GM10248 (cell line): ENCODE data around the gene TLE1.

Experiments
- CTCF ChIA-PET: fragments of 300-600 bp; sonication (Branson Sonifier 250); formaldehyde crosslinking; extraction: SDS; loops from one replicate; lab custom pipeline; 2021; ENCODE audit warnings: antibody characterized with exemption; lab: Yijun Ruan, JAX
- POLR2A ChIA-PET: fragments of 350-650 bp; sonication (Branson Sonifier 250); formaldehyde crosslinking; extraction: SDS; loops from one replicate; lab custom pipeline; 2020; ENCODE audit warnings: antibody characterized with exemption; lab: Yijun Ruan, JAX
- DNase-seq: peaks from one replicate; pipeline ENCODE4 v3.0.0; 2012; ENCODE audit errors: extremely low spot score
- TF ChIP-seq, protein P1 (sequence below): IDR thresholded peaks from 2 replicates; pipeline ENCODE4 v1.5.1; 2012; ENCODE audit warnings: mild to moderate bottlenecking, low read depth; ENCODE audit errors: extremely low read depth, missing control alignments, control extremely low read depth

TLE1 gene

DNA sequence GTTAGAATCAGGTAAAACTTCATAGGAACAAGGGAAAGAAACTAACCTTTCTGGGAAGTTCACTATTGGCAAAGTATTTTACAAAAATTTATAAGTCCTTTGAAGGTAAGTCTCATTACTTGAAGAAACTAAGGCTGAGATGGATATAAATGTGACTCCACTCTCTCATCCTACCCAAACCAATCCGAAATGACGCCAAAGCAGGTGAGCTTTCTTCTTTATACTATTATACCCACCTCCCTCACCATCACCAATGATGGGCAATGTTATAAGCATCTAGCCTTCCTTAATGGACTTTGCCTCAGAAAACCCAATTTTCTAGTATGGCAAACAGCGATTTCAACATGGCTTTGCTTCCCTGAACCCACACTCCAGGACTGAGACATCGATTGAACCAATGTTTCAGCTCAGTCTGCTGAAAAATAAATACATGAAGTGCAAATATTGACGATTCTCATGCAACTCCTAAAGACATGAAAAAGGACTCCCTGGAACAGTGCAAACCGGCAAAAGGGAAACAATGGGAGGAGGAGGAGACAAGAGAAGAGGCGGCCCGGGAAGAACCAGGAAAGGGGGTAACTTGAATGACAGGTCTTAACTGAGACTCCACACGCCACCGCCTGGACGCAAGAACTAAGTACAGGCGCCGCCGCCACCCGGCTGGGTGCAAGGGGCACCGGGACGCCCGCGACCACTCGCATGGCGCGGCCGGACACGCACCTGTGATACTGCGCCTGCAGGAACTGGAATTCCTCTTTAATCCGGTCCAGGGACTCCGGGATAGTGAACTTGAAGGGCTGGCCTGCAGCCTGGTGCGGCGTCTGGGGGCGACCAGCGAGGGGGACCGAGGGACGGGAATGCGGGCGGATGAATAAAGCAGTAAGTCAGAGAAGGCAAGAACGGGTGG lies 2.5 kb downstream of the TLE1 start:
- peak; percentile 17 for DNase-seq
- TF ChIP-seq, protein P1, sequence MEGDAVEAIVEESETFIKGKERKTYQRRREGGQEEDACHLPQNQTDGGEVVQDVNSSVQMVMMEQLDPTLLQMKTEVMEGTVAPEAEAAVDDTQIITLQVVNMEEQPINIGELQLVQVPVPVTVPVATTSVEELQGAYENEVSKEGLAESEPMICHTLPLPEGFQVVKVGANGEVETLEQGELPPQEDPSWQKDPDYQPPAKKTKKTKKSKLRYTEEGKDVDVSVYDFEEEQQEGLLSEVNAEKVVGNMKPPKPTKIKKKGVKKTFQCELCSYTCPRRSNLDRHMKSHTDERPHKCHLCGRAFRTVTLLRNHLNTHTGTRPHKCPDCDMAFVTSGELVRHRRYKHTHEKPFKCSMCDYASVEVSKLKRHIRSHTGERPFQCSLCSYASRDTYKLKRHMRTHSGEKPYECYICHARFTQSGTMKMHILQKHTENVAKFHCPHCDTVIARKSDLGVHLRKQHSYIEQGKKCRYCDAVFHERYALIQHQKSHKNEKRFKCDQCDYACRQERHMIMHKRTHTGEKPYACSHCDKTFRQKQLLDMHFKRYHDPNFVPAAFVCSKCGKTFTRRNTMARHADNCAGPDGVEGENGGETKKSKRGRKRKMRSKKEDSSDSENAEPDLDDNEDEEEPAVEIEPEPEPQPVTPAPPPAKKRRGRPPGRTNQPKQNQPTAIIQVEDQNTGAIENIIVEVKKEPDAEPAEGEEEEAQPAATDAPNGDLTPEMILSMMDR = no peak
- CTCF ChIA-PET = no interaction called here

DNA sequence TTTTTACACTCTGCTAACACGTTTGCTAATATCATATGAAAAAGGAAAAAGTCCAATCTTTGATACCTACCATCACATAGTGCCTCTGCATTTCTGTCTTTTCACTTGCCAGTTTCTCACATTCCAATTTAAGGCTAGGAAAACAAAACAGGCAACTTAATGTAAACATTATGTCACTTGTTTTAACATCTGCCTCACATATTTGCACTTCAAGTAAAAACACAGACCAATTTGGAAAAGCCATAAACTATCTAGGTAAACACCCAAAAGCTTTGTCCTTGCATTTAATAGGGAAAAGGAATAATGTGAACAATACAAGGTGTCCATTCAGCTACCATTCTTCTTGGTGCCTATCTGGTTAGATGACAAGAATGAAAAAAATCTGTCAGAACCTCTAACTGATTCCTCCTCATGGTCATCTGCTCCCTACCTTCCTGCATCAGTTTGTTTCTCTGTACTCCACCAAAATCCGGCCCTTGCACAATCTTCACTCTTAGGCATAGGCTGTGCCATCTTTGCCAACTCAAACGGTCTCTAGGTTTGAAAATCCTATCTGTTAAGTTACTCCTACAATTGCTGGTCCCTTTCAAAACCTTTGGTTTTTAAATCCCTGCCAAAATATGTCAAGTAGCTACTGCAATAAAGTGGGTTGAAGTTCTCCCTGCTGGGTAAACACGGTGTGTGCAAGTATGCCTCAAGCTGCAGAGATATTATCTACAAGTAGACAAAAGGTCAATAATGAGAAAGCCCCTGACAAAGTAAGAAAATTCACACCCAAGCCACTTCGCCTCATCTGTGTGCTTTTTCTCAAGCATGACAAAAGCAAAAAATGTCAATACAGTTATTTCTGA lies 3.4 kb downstream of the TLE1 start:
- no peak for DNase-seq

More for the DNA sequence above, 2.5 kb downstream of the TLE1 start:
- POLR2A ChIA-PET = no interaction called here

DNA sequence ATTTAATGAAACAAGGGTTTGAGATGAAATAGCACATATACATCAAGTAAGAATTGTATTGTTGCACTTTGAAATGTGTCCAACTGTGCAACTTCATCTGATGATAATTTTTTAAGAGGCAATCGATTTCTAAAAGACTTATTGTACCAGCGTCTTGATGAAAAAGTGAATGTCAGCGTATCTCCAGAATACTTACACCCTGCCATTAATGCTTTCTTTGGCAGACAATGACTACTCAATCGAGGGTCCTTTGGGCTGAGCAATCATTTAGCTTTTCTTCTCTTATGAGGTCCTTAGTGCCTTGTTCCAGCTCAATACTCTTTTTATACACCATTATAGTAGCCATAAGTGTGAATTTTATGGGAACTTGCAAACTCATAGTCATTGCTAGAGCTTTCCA lies 4.7 kb downstream of the TLE1 start:
- no peak for DNase-seq
- CTCF ChIA-PET = no interaction called here
- TF ChIP-seq, protein P1 = no peak
- POLR2A ChIA-PET = no interaction called here

More for the DNA sequence above, 3.4 kb downstream of the TLE1 start:
- CTCF ChIA-PET = no interaction called here
- POLR2A ChIA-PET = no interaction called here
- TF ChIP-seq, protein P1 = no peak

DNA sequence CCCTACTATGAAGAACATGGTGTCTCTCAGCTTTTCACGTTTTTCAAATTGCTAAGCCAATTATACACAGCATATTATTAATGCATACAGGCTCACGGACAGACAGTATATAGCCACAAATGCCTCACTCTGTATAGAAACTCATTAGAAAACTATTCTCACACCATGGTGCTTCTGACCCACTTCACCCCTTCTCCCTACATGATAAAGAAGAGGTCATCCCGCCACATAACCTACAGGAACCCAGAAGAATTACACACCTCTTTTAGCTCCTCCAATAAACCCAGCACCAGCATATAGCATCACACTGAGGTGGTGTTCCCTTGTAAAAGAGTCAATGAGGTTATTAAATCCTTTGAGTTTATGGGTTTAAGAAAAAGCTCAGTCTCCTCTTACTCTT lies 5.6 kb downstream of the TLE1 start:
- TF ChIP-seq, protein P1 = no peak
- CTCF ChIA-PET = no interaction called here
- POLR2A ChIA-PET = no interaction called here
- no peak for DNase-seq

DNA sequence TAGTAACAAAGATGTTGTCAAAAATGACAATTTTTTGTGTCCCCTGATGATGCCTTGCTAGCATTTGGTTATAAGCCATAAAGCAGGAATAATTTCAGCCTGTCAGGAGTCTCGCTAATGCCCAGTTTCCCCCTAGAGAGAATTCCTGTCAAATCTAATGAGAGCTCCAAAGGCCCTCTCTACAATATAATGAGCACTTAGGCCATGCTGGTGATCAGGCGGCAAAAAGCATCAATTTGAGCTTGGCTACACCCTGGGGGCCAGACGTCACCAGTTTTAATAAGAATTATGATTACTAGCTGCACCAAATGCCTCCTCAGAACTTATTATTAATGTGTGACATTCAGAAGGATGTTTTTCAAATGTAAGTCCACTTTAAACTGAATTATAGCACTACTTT lies 6.1 kb downstream of the TLE1 start:
- ChIA-PET CTCF (no interaction called here), POLR2A (interaction anchor here (0.6 kb wide), 1 partner anchor 22 kb away, joined by 7 read pairs; no protein-coding TSS in a partner anchor)
- no peak for DNase-seq
- TF ChIP-seq, protein P1 = no peak

DNA sequence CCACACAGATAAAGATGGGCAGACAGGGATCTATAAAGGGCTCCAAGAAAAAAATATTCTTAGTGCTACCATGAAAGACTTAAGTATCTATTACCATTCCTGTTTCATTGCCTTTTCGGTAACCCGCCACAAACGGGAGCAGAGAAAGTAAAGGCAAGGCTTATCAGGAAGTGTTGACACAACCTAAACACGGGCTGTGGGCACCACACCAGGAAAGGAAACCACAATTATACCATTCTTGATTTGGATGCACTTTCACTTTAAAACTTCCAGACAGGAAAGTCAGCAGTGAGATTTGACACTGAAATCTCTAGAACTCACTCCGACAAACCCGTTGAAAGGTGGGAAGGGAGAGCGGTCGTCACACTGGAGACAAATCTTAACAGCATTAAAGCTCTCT lies 6.5 kb downstream of the TLE1 start:
- no peak for DNase-seq
- CTCF ChIA-PET = no interaction called here
- POLR2A ChIA-PET = interaction anchor here (0.6 kb wide), 1 partner anchor 21 kb away, joined by 7 read pairs; no protein-coding TSS in a partner anchor
- TF ChIP-seq, protein P1 = no peak
